UCSD-AML1 (cell line): ENCODE measurements around the gene WDR7.

Source experiments
- DNase-seq: peaks from one replicate; lab custom pipeline; 2025; ENCODE audit not compliant: unreplicated experiment; lab: John Stamatoyannopoulos, UW

Gene WDR7

GRCh38 chr18:56934131-56934530 lies 283.0 kb downstream of the WDR7 start:
- no peak for DNase-seq

- no peak for DNase-seq
These were observed 283.7 kb downstream of the WDR7 start for GRCh38 chr18:56934906-56935305.

- DNase-seq: no peak
These were observed 284.4 kb downstream of the WDR7 start for GRCh38 chr18:56935434-56936040.

GRCh38 chr18:56936457-56936856 lies 285.3 kb downstream of the WDR7 start:
- no peak for DNase-seq

- no peak for DNase-seq
These were observed 286.8 kb downstream of the WDR7 start for GRCh38 chr18:56937874-56938430.

GRCh38 chr18:56945171-56946083 lies 294.3 kb downstream of the WDR7 start:
- no peak for DNase-seq

GRCh38 chr18:56947236-56947635 lies 296.1 kb downstream of the WDR7 start:
- no peak for DNase-seq

GRCh38 chr18:56952026-56952425 lies 300.9 kb downstream of the WDR7 start:
- no peak for DNase-seq

- no peak for DNase-seq
These were observed 302.5 kb downstream of the WDR7 start for GRCh38 chr18:56953428-56954198.

- DNase-seq: no peak
These were observed 304.3 kb downstream of the WDR7 start for GRCh38 chr18:56955490-56955889.

GRCh38 chr18:56959120-56959519 lies 308.0 kb downstream of the WDR7 start:
- no peak for DNase-seq

GRCh38 chr18:56962322-56962721 lies 311.2 kb downstream of the WDR7 start:
- no peak for DNase-seq

- no peak for DNase-seq
These were observed 315.9 kb downstream of the WDR7 start for GRCh38 chr18:56967035-56967434.

- no peak for DNase-seq
These were observed 322.3 kb downstream of the WDR7 start for GRCh38 chr18:56973487-56973886.

GRCh38 chr18:56974141-56974540 lies 323.0 kb downstream of the WDR7 start:
- DNase-seq: no peak

- no peak for DNase-seq
These were observed 324.1 kb downstream of the WDR7 start for GRCh38 chr18:56975276-56975675.

- DNase-seq: no peak
These were observed 326.1 kb downstream of the WDR7 start for GRCh38 chr18:56977309-56977708.

GRCh38 chr18:56977771-56978170 lies 326.6 kb downstream of the WDR7 start:
- no peak for DNase-seq

GRCh38 chr18:56980151-56980550 lies 329.0 kb downstream of the WDR7 start:
- DNase-seq: no peak

- no peak for DNase-seq
These were observed 331.6 kb downstream of the WDR7 start for GRCh38 chr18:56982766-56983165.

GRCh38 chr18:56983275-56983992 lies 332.3 kb downstream of the WDR7 start:
- no peak for DNase-seq
